ENCODE data around the gene COX4I2.
A peak's percentile ranks its signal among the peaks of the same experiment; 100 is the strongest.

COX4I2 gene

GRCh38 chr20:31669876-31670275, 32.2 kb downstream of the COX4I2 start:
- ChIA-PET POLR2A (no interaction called here), CTCF (interaction anchor here (0.6 to 1.7 kb wide), 3 partner anchors 10 to 54 kb away, joined by 3 to 6 read pairs (median 4); no protein-coding TSS in a partner anchor)
- no peak for DNase-seq (ENCODE audit: extremely low spot score)
- no peak for TF ChIP-seq PKNOX1 (IDR thresholded peaks at IDR 0.05)

DNA sequence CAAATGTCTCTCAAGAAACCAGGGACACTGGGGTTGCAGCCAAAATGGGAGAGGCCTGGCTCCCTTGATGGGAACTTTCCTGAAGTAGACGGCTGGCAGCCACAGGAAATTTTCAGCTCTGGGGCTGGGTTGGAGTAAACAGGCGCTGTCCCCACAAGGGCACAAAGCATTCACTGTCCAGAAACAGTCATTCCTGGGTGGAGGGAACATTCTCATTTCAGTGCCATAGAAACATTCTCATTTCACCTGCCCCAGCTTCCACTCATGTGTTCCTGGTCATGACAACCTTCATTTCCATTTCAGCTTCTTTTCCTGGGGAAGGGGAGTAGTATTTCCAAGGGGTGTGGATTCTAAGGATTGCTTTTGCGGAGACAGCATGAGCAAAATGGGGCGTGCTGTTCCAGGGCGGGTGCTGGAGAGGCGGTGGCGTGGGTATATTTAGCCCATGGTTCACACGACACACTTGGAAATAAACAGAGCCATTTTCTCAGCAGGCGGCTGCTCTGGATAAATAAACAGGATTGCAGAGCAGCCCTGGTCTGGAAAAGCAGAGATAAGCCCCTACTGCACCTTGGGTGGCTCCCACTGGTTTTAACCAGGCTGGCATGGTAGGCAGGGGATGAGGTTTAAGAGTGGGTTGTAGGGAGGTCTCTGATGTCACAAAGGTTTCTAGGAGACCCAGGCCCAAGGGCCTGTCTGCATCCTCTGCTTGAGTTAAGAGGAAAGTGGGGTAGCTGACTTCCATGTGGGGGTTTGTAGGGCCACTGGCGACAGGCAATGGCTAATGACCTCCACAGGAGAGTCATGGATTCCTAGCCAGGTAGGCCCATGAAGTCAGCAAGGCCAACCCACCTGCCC, 32.9 kb downstream of the COX4I2 start:
- ChIA-PET POLR2A (no interaction called here), CTCF (interaction anchor here (0.6 to 1.3 kb wide), 3 partner anchors 9 to 26 kb away, joined by 3 to 9 read pairs (median 4); no protein-coding TSS in a partner anchor)
- DNase-seq (ENCODE audit: extremely low spot score) = peak; percentile 79
- TF ChIP-seq ARNT (IDR thresholded peaks at IDR 0.05) = peak; percentile 67
- TF ChIP-seq ELF4 (IDR thresholded peaks at IDR 0.05) = no peak
- peak; percentile 45; the same call in 1 of the 2 replicates for TF ChIP-seq CTBP1 (IDR thresholded peaks at IDR 0.05; ENCODE audit: borderline replicate concordance)

- CTCF ChIA-PET = interaction anchor here (1.3 kb wide), 1 partner anchor 9 kb away, joined by 9 read pairs; no protein-coding TSS in a partner anchor
- POLR2A ChIA-PET = no interaction called here
- TF ChIP-seq ZNF384 (IDR thresholded peaks at IDR 0.05) = no peak
- DNase-seq (ENCODE audit: extremely low spot score) = no peak
These were observed 33.6 kb downstream of the COX4I2 start for GRCh38 chr20:31671324-31671723.

DNA sequence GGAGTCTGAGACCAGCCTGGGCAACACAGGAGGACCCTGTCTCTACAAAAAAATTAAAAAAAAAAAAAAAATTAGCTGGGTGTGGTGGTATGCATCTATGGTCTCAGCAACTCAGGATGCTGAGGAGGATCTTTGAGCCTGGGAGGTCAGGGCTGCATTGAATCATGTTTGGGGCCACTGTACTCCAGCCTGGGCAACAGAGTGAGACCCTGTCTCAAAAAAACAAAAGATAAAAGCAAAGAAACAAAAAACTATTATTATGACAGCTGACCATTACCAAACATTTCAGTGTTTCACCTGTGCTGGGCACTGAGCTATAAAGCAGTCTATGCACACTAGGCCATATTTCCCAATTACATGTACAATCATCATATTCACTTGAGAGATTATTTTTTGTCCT, 35.7 kb downstream of the COX4I2 start:
- TF ChIP-seq NFRKB (IDR thresholded peaks at IDR 0.05) = no peak
- ChIA-PET CTCF (no interaction called here), POLR2A (no interaction called here)
- no peak for DNase-seq (ENCODE audit: extremely low spot score)

DNA sequence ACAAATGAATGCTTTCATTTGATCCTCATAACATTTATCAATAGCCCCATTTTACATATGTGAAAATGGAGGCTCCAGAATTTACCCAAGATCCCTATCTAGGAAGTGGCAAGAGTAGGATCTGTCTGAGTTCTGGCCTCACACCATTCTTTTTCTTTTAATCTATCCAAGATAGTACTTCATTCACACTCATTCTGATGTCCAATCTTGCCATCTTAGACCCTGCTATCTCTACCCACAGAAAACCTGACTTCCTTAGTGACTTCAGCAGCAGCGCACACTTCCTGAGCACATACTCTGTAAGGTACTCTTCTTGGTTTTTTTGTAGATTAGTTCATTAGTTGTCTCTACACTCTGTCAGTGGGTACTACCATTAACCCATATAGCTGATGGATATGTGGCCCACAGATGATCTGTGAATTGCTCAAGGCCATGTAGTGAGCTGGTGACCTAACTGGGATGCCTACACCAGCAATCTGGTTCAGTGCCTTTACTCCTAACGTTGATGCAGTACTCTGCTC, 36.3 kb downstream of the COX4I2 start:
- no peak for TF ChIP-seq ELF4 (IDR thresholded peaks at IDR 0.05)
- no peak for TF ChIP-seq L3MBTL2 (conservative IDR thresholded peaks at IDR 0.05)
- ChIA-PET POLR2A (interaction anchor here (1.4 kb wide), 1 partner anchor 13 kb away, joined by 5 read pairs; no protein-coding TSS in a partner anchor), CTCF (interaction anchor here (0.8 kb wide), 1 partner anchor 12 kb away, joined by 6 read pairs; no protein-coding TSS in a partner anchor)
- no peak for DNase-seq (ENCODE audit: extremely low spot score)

DNA sequence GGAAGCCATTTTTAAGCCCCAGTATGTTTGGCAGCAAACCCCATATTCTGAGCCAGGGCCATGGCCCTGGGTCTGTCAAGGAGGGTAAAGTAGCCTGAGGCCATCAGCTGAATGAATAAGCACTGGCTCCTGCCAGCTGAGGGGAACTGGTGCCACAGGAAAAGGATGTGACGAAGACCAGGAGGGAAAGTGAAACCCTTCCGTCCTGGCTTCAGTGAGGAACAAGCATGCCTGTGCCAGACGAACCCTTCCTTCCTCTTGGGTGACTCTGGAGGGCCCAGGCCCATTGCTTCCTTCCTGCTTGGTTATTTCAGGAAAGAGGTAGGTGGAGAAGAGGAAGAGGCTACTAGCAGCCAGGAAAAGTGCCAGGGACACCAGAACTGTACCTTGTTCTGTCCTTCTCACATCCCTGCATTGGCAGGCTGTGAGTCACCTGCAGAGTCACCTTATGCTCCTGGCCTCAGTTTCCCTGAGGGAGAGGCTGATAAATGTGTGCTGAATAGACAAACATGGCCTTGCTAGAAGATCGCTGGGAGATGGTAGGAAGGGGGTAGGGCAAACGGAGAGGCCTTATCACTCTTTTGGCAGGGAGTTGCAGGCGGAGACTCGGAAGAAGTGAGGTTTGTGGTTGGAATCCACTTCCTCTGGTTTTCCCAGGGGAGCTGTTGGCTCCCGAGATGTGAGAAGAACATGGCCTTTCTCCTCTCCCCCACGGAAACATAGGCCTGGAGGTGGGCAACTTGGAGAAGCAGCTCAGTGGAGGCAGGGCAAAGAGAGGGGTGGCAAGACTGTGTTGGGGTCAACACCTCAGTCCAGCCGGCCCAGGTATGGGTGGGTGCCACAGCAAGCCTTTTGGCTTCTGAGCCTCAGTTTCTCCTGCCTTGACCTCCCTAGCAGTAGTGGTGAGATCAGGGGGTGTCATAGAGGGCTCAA, 37.4 kb downstream of the COX4I2 start:
- TF ChIP-seq ZNF384 (IDR thresholded peaks at IDR 0.05) (no peak), HDGF (IDR thresholded peaks at IDR 0.05; ENCODE audit: borderline replicate concordance) (no peak)
- ChIA-PET POLR2A (interaction anchor here (1.1 to 1.4 kb wide), 2 partner anchors 14 to 21 kb away, joined by 3 to 5 read pairs; no protein-coding TSS in a partner anchor), CTCF (interaction anchor here (0.6 kb wide), 2 partner anchors 48 to 356 kb away, joined by 3 read pairs; no protein-coding TSS in a partner anchor)
- no peak for DNase-seq (ENCODE audit: extremely low spot score)

DNA sequence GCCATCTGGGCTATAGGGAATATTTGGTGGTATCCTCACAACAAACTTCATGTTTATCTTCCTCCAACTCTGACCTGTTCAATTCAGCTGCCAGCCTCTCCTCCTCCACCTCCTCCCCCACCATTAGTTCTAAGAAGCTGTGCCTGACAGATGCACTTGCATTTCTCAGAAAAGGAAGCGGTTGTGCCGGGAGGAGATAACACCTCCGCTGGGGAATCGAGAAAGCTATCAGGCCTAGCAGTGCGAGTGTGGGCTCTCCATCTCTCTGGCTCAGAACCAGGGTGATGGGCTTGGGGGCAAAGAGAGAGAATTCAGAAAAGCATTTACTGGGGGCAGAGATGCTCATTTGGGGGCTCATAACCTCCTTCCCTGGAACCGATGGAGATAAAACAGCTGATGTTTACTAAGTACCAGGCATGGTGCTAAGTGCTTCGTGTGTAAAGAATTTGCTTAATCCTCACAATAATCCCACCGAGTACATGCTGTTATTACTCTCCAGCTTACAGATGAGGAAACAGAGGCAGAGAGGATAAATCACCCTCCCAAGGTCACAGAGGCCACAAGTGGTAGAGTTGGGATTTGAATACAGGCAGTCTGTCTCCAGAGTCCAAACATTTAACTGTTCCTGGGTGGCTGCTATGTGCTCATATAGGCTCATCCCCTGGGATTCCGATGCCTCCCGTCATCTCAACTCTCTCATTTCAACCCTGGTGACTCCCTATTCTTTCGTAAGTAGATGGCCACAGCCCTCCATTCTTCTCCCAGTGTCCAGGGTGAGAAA, 38.3 kb downstream of the COX4I2 start:
- TF ChIP-seq SP1 (IDR thresholded peaks at IDR 0.05) = no peak
- no peak for TF ChIP-seq LEF1 (IDR thresholded peaks at IDR 0.05; ENCODE audit: borderline replicate concordance)
- TF ChIP-seq FOXK2 (IDR thresholded peaks at IDR 0.05) = no peak
- TF ChIP-seq BHLHE40 (IDR thresholded peaks at IDR 0.05; ENCODE audit: borderline replicate concordance) = no peak
- POLR2A ChIA-PET = interaction anchor here (0.9 to 1.1 kb wide), 2 partner anchors 22 to 46 kb away, joined by 3 read pairs; no protein-coding TSS in a partner anchor
- no peak for DNase-seq (ENCODE audit: extremely low spot score)
- CTCF ChIA-PET = no interaction called here

DNA sequence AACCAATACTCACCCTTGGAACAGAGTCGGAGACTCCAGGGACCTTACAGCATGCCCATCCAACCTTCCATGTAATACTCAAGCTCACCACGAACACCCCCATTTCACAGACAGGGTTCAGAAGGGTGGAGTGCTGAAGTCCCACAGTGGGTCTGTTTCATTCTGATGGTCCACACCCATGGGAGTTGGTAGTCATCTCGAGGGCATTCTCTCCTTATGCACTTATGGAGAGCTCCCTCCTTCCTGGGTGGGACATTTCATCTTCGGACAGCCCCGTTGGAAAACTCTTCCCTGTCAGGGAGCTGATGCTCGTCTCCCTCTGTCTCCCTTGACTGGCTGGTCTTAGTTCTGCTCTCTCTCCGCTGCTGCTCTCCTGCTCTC, 38.9 kb downstream of the COX4I2 start:
- no peak for TF ChIP-seq PKNOX1 (IDR thresholded peaks at IDR 0.05)
- TF ChIP-seq CTBP1 (IDR thresholded peaks at IDR 0.05; ENCODE audit: borderline replicate concordance) = no peak
- no peak for TF ChIP-seq ELF4 (IDR thresholded peaks at IDR 0.05)
- no peak for TF ChIP-seq TARDBP (IDR thresholded peaks at IDR 0.05)
- TF ChIP-seq L3MBTL2 (conservative IDR thresholded peaks at IDR 0.05) = no peak
- TF ChIP-seq ZNF384 (IDR thresholded peaks at IDR 0.05) = no peak
- no peak for TF ChIP-seq LEF1 (IDR thresholded peaks at IDR 0.05; ENCODE audit: borderline replicate concordance)
- no peak for TF ChIP-seq SUZ12 (IDR thresholded peaks at IDR 0.05)
- TF ChIP-seq BHLHE40 (IDR thresholded peaks at IDR 0.05; ENCODE audit: borderline replicate concordance) = no peak
- TF ChIP-seq SP1 (IDR thresholded peaks at IDR 0.05) = no peak
- TF ChIP-seq ARNT (IDR thresholded peaks at IDR 0.05) = no peak
- TF ChIP-seq FOXK2 (IDR thresholded peaks at IDR 0.05) = no peak
- no peak for TF ChIP-seq FOXA1 (IDR thresholded peaks at IDR 0.05)
- no peak for TF ChIP-seq HDGF (IDR thresholded peaks at IDR 0.05; ENCODE audit: borderline replicate concordance)
- TF ChIP-seq FOXM1 (IDR thresholded peaks at IDR 0.05; ENCODE audit: borderline replicate concordance) = no peak
- no peak for TF ChIP-seq NFRKB (IDR thresholded peaks at IDR 0.05)
- POLR2A ChIA-PET = interaction anchor here (0.9 kb wide), 1 partner anchor 45 kb away, joined by 3 read pairs; no protein-coding TSS in a partner anchor
- no peak for DNase-seq (ENCODE audit: extremely low spot score)
- CTCF ChIA-PET = no interaction called here
